H1 (cell line): ENCODE results near the gene SMIM32. TPM values are rescaled to one million over a fixed set of nuclear protein-coding genes. Genes with fewer than 3 reads are reported as not detected.

Experiments used
- CTCF ChIA-PET: fragments of 300-600 bp; sonication (Branson Sonifier 250); formaldehyde crosslinking; loops from one replicate; lab custom pipeline; 2021; ENCODE audit not compliant: partially characterized antibody; lab: Charles Lee
- POLR2A ChIA-PET: fragments of 300-600 bp; sonication (Branson Sonifier 250); formaldehyde crosslinking; loops from one replicate; lab custom pipeline; 2021; ENCODE audit warnings: inconsistent platforms; ENCODE audit not compliant: partially characterized antibody; lab: Charles Lee
- DNase-seq, 2 experiments: peaks; one replicate each; pipeline versions ENCODE4 v3.0.0 to v3.0.0-alpha.2; 2010 to 2022; ENCODE audit warnings: low spot score in 2 of 2, low read depth in 1 of 2, mixed read lengths in 1 of 2
- FAIRE-seq: peaks from 2 replicates; lab custom pipeline; 2011; peaks lifted over from hg19 to GRCh38; lab: Jason Lieb, UNC
- H2AFZ ChIP-seq: 2 replicates; pipeline ENCODE4 v1.8.1; 2012; ENCODE audit warnings: low read length, inconsistent platforms
- H2AK5ac ChIP-seq: 2 replicates; pipeline ENCODE4 v1.6.1; 2013; ENCODE audit warnings: low read depth, low read length
- H2BK120ac ChIP-seq: replicated peaks from 2 replicates; pipeline ENCODE3; 2013; ENCODE audit warnings: low read depth, low read length, inconsistent platforms
- H2BK12ac ChIP-seq: 2 replicates; pipeline ENCODE4 v1.6.1; 2013; ENCODE audit warnings: low read depth, low read length
- H2BK15ac ChIP-seq: 2 replicates; pipeline ENCODE4 v1.6.1; 2013; ENCODE audit warnings: low read length
- H2BK20ac ChIP-seq: 2 replicates; pipeline ENCODE4 v1.6.1; 2013; ENCODE audit warnings: low read length
- H2BK5ac ChIP-seq: 2 replicates; pipeline ENCODE4 v1.6.1; 2013; ENCODE audit warnings: low read depth, low read length
- H3K14ac ChIP-seq: 2 replicates; pipeline ENCODE4 v1.6.1; 2013; ENCODE audit warnings: inconsistent platforms; ENCODE audit not compliant: insufficient read length
- H3K18ac ChIP-seq: 2 replicates; pipeline ENCODE4 v1.6.1; 2013; ENCODE audit warnings: low read length; ENCODE audit errors: extremely low read depth
- H3K23ac ChIP-seq: 2 replicates; pipeline ENCODE4 v1.6.1; 2013; ENCODE audit warnings: inconsistent platforms; ENCODE audit not compliant: insufficient read length
- H3K23me2 ChIP-seq: 2 replicates; pipeline ENCODE4 v1.6.1; 2013; ENCODE audit warnings: low read depth, low read length
- H3K27ac ChIP-seq: 2 replicates; pipeline ENCODE4 v1.6.1; 2011; ENCODE audit warnings: low read depth, low read length, inconsistent platforms
- H3K27me3 ChIP-seq, 4 experiments: replicated peaks in 1 of 4; 1 replicate in 1 of 4; 2 replicates in 3 of 4; pipeline versions ENCODE4 v1.6.1 to v1.8.1; 2011 to 2013; ENCODE audit warnings: low read length in 3 of 4, mild to moderate bottlenecking in 3 of 4, inconsistent platforms in 2 of 4, mixed read lengths in 2 of 4, moderate library complexity in 1 of 4; ENCODE audit not compliant: control insufficient read depth in 3 of 4, insufficient read depth in 3 of 4; ENCODE audit errors: extremely low read depth in 1 of 4
- H3K36me3 ChIP-seq, 4 experiments: 2 replicates each; pipeline versions ENCODE4 v1.6.1 to v1.8.1; 2011 to 2013; ENCODE audit warnings: mild to moderate bottlenecking in 4 of 4, low read length in 3 of 4, moderate library complexity in 2 of 4, control low read depth in 1 of 4, inconsistent platforms in 1 of 4; ENCODE audit not compliant: insufficient read depth in 4 of 4, control insufficient read depth in 2 of 4
- H3K4ac ChIP-seq: replicated peaks from 2 replicates; pipeline ENCODE3; 2013; ENCODE audit warnings: low read length, low read depth, mixed read lengths, inconsistent platforms; ENCODE audit not compliant: insufficient read length
- H3K4me1 ChIP-seq, 4 experiments: replicated peaks in 1 of 4; 1 replicate in 1 of 4; 2 replicates in 3 of 4; pipeline versions ENCODE4 v1.6.1 to v1.8.1; 2011 to 2013; ENCODE audit warnings: low read length in 3 of 4, inconsistent platforms in 2 of 4, mixed read lengths in 1 of 4; ENCODE audit not compliant: insufficient read depth in 4 of 4, control insufficient read depth in 3 of 4
- H3K4me2 ChIP-seq, 2 experiments: 2 replicates each; pipeline versions ENCODE4 v1.6.1 to v1.8.1; 2011 to 2013; ENCODE audit warnings: low read depth in 2 of 2, low read length in 2 of 2, control low read depth in 1 of 2, inconsistent platforms in 1 of 2, mild to moderate bottlenecking in 1 of 2; ENCODE audit not compliant: insufficient read depth in 1 of 2
- H3K4me3 ChIP-seq, 4 experiments: fragments of 200-600, 300-600 bp in 1 of 4; sonication (generic), shearing (Covaris generic), sonication (Bioruptor Twin) in 1 of 4; 2 replicates each; pipeline versions ENCODE4 v1.5.1 to v1.8.1; 2011 to 2016; ENCODE audit warnings: low read length in 4 of 4, low read depth in 3 of 4, control low read depth in 2 of 4, inconsistent platforms in 2 of 4, mild to moderate bottlenecking in 2 of 4, mixed read lengths in 1 of 4, moderate library complexity in 1 of 4; ENCODE audit not compliant: insufficient read depth in 2 of 4; ENCODE audit errors: extremely low read depth in 1 of 4
- H3K56ac ChIP-seq: replicated peaks from 2 replicates; pipeline ENCODE3; 2013; ENCODE audit warnings: low read depth, mild to moderate bottlenecking, mixed read lengths, low read length, inconsistent platforms; ENCODE audit not compliant: insufficient read length
- H3K79me1 ChIP-seq: 2 replicates; pipeline ENCODE4 v1.6.1; 2013; ENCODE audit warnings: low read depth, low read length, control low read depth
- H3K79me2 ChIP-seq, 2 experiments: 2 replicates each; pipeline versions ENCODE4 v1.6.1 to v1.8.1; 2012 to 2013; ENCODE audit warnings: low read length in 2 of 2, mild to moderate bottlenecking in 2 of 2, inconsistent platforms in 1 of 2; ENCODE audit not compliant: insufficient read depth in 2 of 2, control insufficient read depth in 1 of 2
- H3K9ac ChIP-seq, 4 experiments: replicated peaks in 1 of 4; 1 replicate in 1 of 4; 2 replicates in 3 of 4; pipeline versions ENCODE4 v1.6.1 to v1.8.1; 2011 to 2013; ENCODE audit warnings: low read depth in 3 of 4, low read length in 3 of 4, control low read depth in 2 of 4, mild to moderate bottlenecking in 2 of 4, moderate library complexity in 2 of 4, inconsistent platforms in 1 of 4; ENCODE audit errors: extremely low read depth in 1 of 4
- H3K9me3 ChIP-seq, 2 experiments: 2 replicates each; pipeline versions ENCODE4 v1.6.1 to v1.8.1; 2012 to 2013; ENCODE audit warnings: mild to moderate bottlenecking in 2 of 2, moderate library complexity in 2 of 2, control low read depth in 1 of 2, inconsistent platforms in 1 of 2, low read depth in 1 of 2, low read length in 1 of 2, mixed read lengths in 1 of 2; ENCODE audit not compliant: insufficient read depth in 2 of 2
- H4K20me1 ChIP-seq, 2 experiments: replicated peaks in 1 of 2; 2 replicates each; pipeline versions ENCODE3 to v1.8.1; 2011 to 2013; ENCODE audit warnings: inconsistent platforms in 2 of 2, low read length in 2 of 2, mild to moderate bottlenecking in 1 of 2; ENCODE audit not compliant: insufficient read depth in 2 of 2, control insufficient read depth in 1 of 2
- H4K5ac ChIP-seq: 2 replicates; pipeline ENCODE4 v1.6.1; 2013; ENCODE audit warnings: low read length, low read depth, mixed read lengths, inconsistent platforms; ENCODE audit not compliant: insufficient read length
- H4K8ac ChIP-seq: 2 replicates; pipeline ENCODE4 v1.8.0; 2013; ENCODE audit warnings: mild to moderate bottlenecking, moderate library complexity, low read length, inconsistent platforms; ENCODE audit not compliant: insufficient read depth; ENCODE audit errors: extremely low read depth
- H4K91ac ChIP-seq: replicated peaks from 2 replicates; pipeline ENCODE3; 2013; ENCODE audit warnings: low read length, mixed read lengths, inconsistent platforms; ENCODE audit not compliant: insufficient read length
- MAFK ChIP-seq: IDR thresholded peaks from 2 replicates; pipeline ENCODE4 v1.6.1; 2012; ENCODE audit warnings: low read depth, mild to moderate bottlenecking, improper control_type of control experiment, low read length
- SP4 ChIP-seq: IDR thresholded peaks from 2 replicates; pipeline ENCODE4 v1.6.1; 2012; ENCODE audit warnings: low read length, inconsistent platforms
- WGBS, 2 experiments: shearing (Covaris generic) in 1 of 2; methylation state at CpG; one replicate each; pipeline versions ENCODE4 v1.1.6 to v1.1.7; 2013 to 2015; ENCODE audit warnings: low lambda C conversion rate in 2 of 2, mixed read lengths in 2 of 2, inconsistent platforms in 1 of 2, low coverage in 1 of 2, missing lambda C conversion rate in 1 of 2; ENCODE audit not compliant: insufficient replicate concordance in 2 of 2, insufficient coverage in 1 of 2, insufficient read length in 1 of 2; ENCODE audit errors: extremely low coverage in 1 of 2, missing lambda C conversion rate in 1 of 2; 5-methylcytosine and 5-hydroxymethylcytosine counted together
- polyA plus RNA-seq, 7 experiments: library from polyadenylated mRNA; depleted of rRNA in 3 of 7; stranded (reverse) in 5 of 7; unstranded in 2 of 7; fragments of >200 nt in 5 of 7; fragments of 200-250 nt in 2 of 7; gene quantifications; 1 replicate in 5 of 7; 2 replicates in 1 of 7; 4 replicates in 1 of 7; pipeline versions ENCODE4 v1.2.1 to v1.2.3, GENCODE V29; 2011 to 2013; ENCODE audit warnings: missing spikeins in 2 of 7, mixed read lengths in 2 of 7
- total RNA-seq: library from RNA; stranded (reverse); fragmentation: NEBNext Ultra II Directional; extraction: Animal tissue kit (Norgen Biotek cat#: 25700); gene quantifications from 2 replicates; pipeline ENCODE4 v1.2.1, GENCODE V29; 2021

SMIM32 gene
- total and polyA plus RNA-seq, 2 of the 8 experiments (the other 6 are each of a cell fraction or from before 2014, with no cell fraction given) = 0.09 to 0.22 TPM

- H2BK15ac ChIP-seq = no peak overlapping the region
- 83% methylated on average over 7 of the region's 7 CpGs; no CpG with 5 or more reads in 1 of the 2 experiments for WGBS, 2 experiments
- TF ChIP-seq MAFK (peak; percentile 35; the same call in 1 of the 2 replicates), SP4 (no peak)
- no peak overlapping the region for H3K4me2 ChIP-seq
- no peak overlapping the region for H3K4ac ChIP-seq
- no peaks in the 10 kb centered on the region for H3K23me2 ChIP-seq
- FAIRE-seq (no peak), DNase-seq (peak in 1 of 2 experiments; percentile 38)
- peaks cover 0 to 16% (median 9%) of the 10 kb centered on the region in 4 experiments; a peak in 6 of 7 replicates for H3K4me1 ChIP-seq
- no peak overlapping the region for H3K4me3 ChIP-seq
- H3K14ac ChIP-seq = no peak overlapping the region
- H4K5ac ChIP-seq = no peak overlapping the region
- H4K91ac ChIP-seq = no peak overlapping the region
- POLR2A ChIA-PET = no interaction called here
- H3K27me3 ChIP-seq = peaks cover 44 to 84% (median 69%) of the 10 kb centered on the region in 4 experiments
- no peak overlapping the region for H3K18ac ChIP-seq
- CTCF ChIA-PET = interaction anchor here (1.1 to 5.6 kb wide), 4 partner anchors 12 to 142 kb away, joined by 4 to 43 read pairs (median 4); no protein-coding TSS in a partner anchor
- H3K9ac ChIP-seq = no peak overlapping the region
- H3K56ac ChIP-seq = no peak overlapping the region
- no peak overlapping the region for H4K8ac ChIP-seq
- no peaks in the 10 kb centered on the region for H3K79me1 ChIP-seq
- no peak overlapping the region for H2BK120ac ChIP-seq
- H4K20me1 ChIP-seq = peaks cover 4 to 7% of the 10 kb centered on the region in 2 experiments
- H2BK20ac ChIP-seq = no peak overlapping the region
- no peaks in the 10 kb centered on the region for H3K79me2 ChIP-seq
- H2BK12ac ChIP-seq = no peak overlapping the region
- H3K36me3 ChIP-seq = no peaks in the 10 kb centered on the region
- no peak overlapping the region for H2AK5ac ChIP-seq
- H3K23ac ChIP-seq = no peak overlapping the region
- H2AFZ ChIP-seq = no peak overlapping the region
- no peak overlapping the region for H2BK5ac ChIP-seq
- no peaks in the 10 kb centered on the region for H3K9me3 ChIP-seq
- H3K27ac ChIP-seq = no peak overlapping the region
Observed at GRCh38 chr5:136199408-136199807, 6.4 kb upstream of the SMIM32 start.
